GM12872 (cell line): Measurements from ENCODE around the gene ZBTB34.
A peak's percentile ranks its signal among the peaks of the same experiment; 100 is the strongest.

ENCODE experiments used
- TF ChIP-seq, protein P1 (sequence below): IDR thresholded peaks from 3 replicates; pipeline ENCODE4 v1.5.1; 2011; ENCODE audit warnings: low read depth, mild to moderate bottlenecking, low read length, moderate library complexity; ENCODE audit not compliant: insufficient read depth

The ZBTB34 gene

GRCh38 chr9:126882746-126883145 lies 22.3 kb downstream of the ZBTB34 start:
- TF ChIP-seq, protein P1, sequence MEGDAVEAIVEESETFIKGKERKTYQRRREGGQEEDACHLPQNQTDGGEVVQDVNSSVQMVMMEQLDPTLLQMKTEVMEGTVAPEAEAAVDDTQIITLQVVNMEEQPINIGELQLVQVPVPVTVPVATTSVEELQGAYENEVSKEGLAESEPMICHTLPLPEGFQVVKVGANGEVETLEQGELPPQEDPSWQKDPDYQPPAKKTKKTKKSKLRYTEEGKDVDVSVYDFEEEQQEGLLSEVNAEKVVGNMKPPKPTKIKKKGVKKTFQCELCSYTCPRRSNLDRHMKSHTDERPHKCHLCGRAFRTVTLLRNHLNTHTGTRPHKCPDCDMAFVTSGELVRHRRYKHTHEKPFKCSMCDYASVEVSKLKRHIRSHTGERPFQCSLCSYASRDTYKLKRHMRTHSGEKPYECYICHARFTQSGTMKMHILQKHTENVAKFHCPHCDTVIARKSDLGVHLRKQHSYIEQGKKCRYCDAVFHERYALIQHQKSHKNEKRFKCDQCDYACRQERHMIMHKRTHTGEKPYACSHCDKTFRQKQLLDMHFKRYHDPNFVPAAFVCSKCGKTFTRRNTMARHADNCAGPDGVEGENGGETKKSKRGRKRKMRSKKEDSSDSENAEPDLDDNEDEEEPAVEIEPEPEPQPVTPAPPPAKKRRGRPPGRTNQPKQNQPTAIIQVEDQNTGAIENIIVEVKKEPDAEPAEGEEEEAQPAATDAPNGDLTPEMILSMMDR, result no peak

DNA sequence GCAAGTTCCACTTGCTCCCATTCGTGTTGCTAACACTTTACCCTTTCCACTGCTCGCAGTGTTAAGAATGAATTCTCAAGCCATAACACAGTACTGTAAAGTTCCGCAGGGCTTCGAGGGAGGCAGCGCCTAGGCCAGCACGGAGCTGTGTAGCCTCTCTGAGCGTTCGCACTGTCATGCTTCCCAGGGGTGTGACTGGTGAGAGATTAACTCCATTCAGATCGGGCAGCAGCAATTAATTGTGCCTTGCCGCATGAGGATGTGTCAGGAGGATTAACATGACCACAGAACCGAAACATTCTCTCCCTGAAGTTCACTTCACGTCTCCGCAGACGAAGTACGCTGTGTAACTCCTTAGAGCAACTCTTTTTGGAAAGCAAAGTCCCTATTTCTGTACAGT lies 23.2 kb downstream of the ZBTB34 start:
- TF ChIP-seq, protein P1, result no peak

GRCh38 chr9:126885131-126885641 lies 24.7 kb downstream of the ZBTB34 start:
- TF ChIP-seq, protein P1, result no peak

DNA sequence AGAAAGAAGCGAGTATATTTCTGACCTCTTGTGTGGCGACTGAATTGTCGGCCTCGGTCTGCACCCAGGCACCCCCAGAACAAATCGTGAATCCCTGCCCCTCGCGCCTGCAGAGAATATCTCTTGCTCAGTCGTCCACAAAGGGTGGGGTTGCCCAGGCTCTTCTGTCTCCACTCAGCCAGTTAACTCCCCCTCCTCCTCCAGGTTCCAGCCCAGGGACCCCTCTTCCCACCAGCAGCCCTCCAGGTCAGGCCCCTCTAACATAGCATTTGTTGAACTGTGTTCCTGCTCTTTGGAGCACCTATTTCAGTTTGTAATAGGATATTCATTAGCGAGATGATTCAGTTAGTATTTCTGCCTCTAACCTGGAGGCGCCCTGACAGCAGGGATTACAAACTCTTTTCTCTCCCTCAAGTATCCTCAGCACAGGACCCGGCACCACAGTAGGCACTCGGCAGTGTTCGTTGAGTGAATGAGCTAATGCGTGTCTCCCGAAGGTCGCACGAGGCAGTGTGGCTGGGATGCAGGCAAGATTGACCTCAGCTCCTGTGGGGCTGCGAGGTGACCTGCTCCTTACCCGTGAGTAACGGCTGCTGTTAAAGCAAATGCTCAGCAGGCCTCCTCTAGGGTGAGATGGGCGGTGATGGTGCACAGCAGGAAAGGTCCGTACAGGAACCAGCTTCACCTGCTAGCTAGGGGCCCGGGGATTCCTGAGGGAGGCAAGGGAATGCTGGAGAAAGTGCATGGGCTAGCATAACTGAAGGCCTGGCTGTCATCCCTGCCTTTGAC lies 25.8 kb downstream of the ZBTB34 start:
- TF ChIP-seq, protein P1, result no peak

DNA sequence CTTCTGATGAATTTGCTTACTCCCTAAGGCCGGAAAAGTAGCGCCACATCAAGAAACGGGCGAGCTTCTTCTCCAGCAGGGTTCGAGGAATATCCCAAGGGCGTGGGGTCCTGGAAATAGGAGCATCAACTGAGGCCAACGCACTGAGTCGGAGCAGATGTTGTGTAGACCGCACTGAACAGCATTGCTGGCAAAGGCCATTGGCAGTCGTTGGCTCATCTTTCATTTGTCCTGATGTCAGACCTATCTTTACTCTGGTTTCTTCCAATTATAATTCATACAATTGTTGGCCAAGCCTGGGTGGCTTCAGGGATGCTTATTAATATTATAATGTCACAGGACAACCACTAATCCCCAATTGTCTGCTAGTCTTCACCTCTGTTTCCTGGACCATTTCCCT lies 26.5 kb downstream of the ZBTB34 start:
- TF ChIP-seq, protein P1, result no peak

- TF ChIP-seq, protein P1, result no peak
Measured at GRCh38 chr9:126891676-126892075, 31.2 kb downstream of the ZBTB34 start.

DNA sequence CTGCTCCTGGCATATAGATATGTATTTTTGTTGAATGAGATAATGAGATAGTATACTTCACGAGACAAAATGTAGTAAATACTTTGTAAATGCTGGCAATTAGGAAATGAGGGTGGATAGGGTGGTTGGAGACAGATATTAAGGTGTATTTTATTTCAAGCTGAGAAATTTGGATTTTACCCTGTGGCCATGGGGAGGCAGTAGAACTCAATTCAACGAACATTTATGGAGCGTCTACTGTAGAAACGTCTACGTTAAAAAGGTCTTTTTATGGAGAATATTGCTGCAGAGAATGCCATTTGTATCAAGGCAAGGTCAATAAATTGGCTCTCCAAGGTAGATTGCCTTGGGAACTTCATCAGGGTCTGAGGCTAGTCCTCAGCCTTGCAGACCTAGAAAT lies 32.6 kb downstream of the ZBTB34 start:
- TF ChIP-seq, protein P1, result peak; percentile 33
